T47D (cell line): ENCODE results near the gene STK25.
A peak's percentile ranks its signal among the peaks of the same experiment; 100 is the strongest.

Experiments used
- DNase-seq, 2 experiments: peaks; one replicate each; pipeline versions ENCODE4 v3.0.0 to v3.0.0-alpha.2; 2011 to 2012; ENCODE audit warnings: low read depth in 1 of 2, low spot score in 1 of 2
- JUND ChIP-seq: IDR thresholded peaks from 2 replicates; pipeline ENCODE4 v1.6.1; 2012; ENCODE audit warnings: low read depth
- in situ Hi-C: cut with HindIII; loops from 2 replicates; pipeline ENCODE4 v1.10.0; 2016; ENCODE audit warnings: low sequenced_read_pairs, low pct_unique_long_range_greater_than_20kb

STK25 gene

GRCh38 chr2:241546771-241547498 is 38.6 kb upstream of the STK25 start:
- DNase-seq, result no peak
- in situ Hi-C loops, result no loop called here
- TF ChIP-seq JUND, result no peak

- in situ Hi-C loops, result no loop called here
- DNase-seq, result no peak
- no peak for TF ChIP-seq JUND
Observed at GRCh38 chr2:241545523-241546473, 37.4 kb upstream of the STK25 start.

GRCh38 chr2:241545106-241545505 is 36.7 kb upstream of the STK25 start:
- no peak for DNase-seq
- TF ChIP-seq JUND, result no peak
- in situ Hi-C loops, result no loop called here

GRCh38 chr2:241542278-241542605 is 33.9 kb upstream of the STK25 start:
- no peak for TF ChIP-seq JUND
- in situ Hi-C loops, result no loop called here
- DNase-seq, result no peak

- in situ Hi-C loops, result no loop called here
- no peak for DNase-seq
- no peak for TF ChIP-seq JUND
Observed at GRCh38 chr2:241541564-241542277, 33.3 kb upstream of the STK25 start.

- peak; percentile 73 to 87 for DNase-seq
- in situ Hi-C loops, result no loop called here
Observed at GRCh38 chr2:241540771-241541561, 32.6 kb upstream of the STK25 start.

GRCh38 chr2:241540401-241540770 is 32.0 kb upstream of the STK25 start:
- in situ Hi-C loops, result no loop called here
- peak; percentile 34 to 39 for DNase-seq
- no peak for TF ChIP-seq JUND

More at GRCh38 chr2:241540771-241541561, 32.6 kb upstream of the STK25 start:
- TF ChIP-seq JUND, result no peak

GRCh38 chr2:241539616-241540374 is 31.4 kb upstream of the STK25 start:
- no peak for TF ChIP-seq JUND
- no peak for DNase-seq
- in situ Hi-C loops, result no loop called here

- no peak for TF ChIP-seq JUND
- DNase-seq, result no peak
- in situ Hi-C loops, result no loop called here
Observed at GRCh38 chr2:241538838-241539615, 30.6 kb upstream of the STK25 start.

GRCh38 chr2:241535871-241536655 is 27.7 kb upstream of the STK25 start:
- no peak for TF ChIP-seq JUND
- in situ Hi-C loops, result no loop called here
- DNase-seq, result no peak
